ACHN (cell line): ENCODE results near the gene EHBP1.
"Not testable (repeated sequence)": the region's sequence is repeated elsewhere in the genome, so short reads cannot be mapped to it uniquely, and the experiment has no call there.

ENCODE experiments used
- DNase-seq: peaks from one replicate; pipeline ENCODE4 v3.0.0-alpha.2; 2015
- in situ Hi-C: cut with HindIII; loops from 2 replicates; pipeline ENCODE4 v1.10.0; 2017; ENCODE audit warnings: low sequenced_read_pairs, low pct_ligation_motif_present, low pct_unique_long_range_greater_than_20kb

The EHBP1 gene

GRCh38 chr2:62727259-62727867 is 21.9 kb downstream of the EHBP1 start:
- no peak for DNase-seq
- in situ Hi-C loops: no loop called here

GRCh38 chr2:62727876-62728566 is 22.5 kb downstream of the EHBP1 start:
- no peak for DNase-seq
- in situ Hi-C loops: no loop called here

DNA sequence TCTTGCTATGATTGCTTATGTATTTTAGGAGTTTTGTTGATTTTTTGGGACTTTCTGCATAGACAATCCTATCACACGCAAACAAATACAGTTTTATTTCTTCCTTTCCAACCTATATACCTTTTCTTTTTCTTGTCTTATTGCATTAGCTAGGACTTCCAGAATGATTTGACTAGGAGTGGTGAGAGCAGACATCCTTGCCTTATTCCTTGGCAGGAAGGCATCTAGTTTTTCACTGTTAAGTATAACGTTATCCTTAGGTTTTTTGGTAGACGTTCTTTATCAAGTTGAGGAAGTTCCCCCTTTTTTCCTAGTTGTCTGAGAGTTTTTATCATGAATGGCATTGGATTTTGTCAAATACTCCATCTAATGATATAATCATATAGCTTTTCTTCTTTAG is 25.8 kb downstream of the EHBP1 start:
- in situ Hi-C loops: no loop called here

GRCh38 chr2:62732262-62732777 is 26.8 kb downstream of the EHBP1 start:
- in situ Hi-C loops: no loop called here
- no peak for DNase-seq

More for the DNA sequence above, 25.8 kb downstream of the EHBP1 start:
- no peak for DNase-seq

- in situ Hi-C loops: no loop called here
- no peak for DNase-seq
Observed at GRCh38 chr2:62733546-62733945, 28.0 kb downstream of the EHBP1 start.

GRCh38 chr2:62736899-62737559 is 31.5 kb downstream of the EHBP1 start:
- DNase-seq: no peak

GRCh38 chr2:62738981-62739936 is 33.7 kb downstream of the EHBP1 start:
- no peak for DNase-seq
- in situ Hi-C loops: no loop called here

More at GRCh38 chr2:62736899-62737559, 31.5 kb downstream of the EHBP1 start:
- in situ Hi-C loops: no loop called here

- no peak for DNase-seq
- in situ Hi-C loops: no loop called here
Observed at GRCh38 chr2:62740221-62740620, 34.7 kb downstream of the EHBP1 start.

GRCh38 chr2:62741127-62741526 is 35.6 kb downstream of the EHBP1 start:
- in situ Hi-C loops: no loop called here
- no peak for DNase-seq

GRCh38 chr2:62741954-62742722 is 36.6 kb downstream of the EHBP1 start:
- no peak for DNase-seq
- in situ Hi-C loops: no loop called here

DNA sequence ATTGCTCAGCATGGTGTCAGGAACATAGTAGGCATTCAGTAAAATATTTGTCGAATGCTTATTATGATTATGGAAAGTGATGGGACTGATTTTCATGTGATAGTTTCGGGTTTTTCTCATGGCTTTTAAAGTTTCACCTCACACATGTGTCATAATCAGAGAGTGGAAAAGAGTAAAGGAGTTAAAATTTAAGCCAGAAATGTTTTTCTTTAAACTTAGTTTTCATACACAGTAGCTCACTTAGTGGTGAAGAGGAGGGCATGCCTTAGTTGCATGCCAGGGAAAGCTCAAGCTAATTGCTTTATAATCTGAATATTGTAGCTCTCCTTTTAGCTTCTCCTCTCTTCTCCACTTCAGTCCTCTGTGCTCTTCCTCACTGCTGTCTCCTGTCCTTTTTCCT is 38.0 kb downstream of the EHBP1 start:
- no peak for DNase-seq
- in situ Hi-C loops: no loop called here

GRCh38 chr2:62744603-62745002 is 39.1 kb downstream of the EHBP1 start:
- DNase-seq: no peak
- in situ Hi-C loops: no loop called here

GRCh38 chr2:62745891-62746481 is 40.5 kb downstream of the EHBP1 start:
- in situ Hi-C loops: no loop called here
- no peak for DNase-seq

GRCh38 chr2:62747169-62747568 is 41.7 kb downstream of the EHBP1 start:
- in situ Hi-C loops: no loop called here
- DNase-seq: no peak

DNA sequence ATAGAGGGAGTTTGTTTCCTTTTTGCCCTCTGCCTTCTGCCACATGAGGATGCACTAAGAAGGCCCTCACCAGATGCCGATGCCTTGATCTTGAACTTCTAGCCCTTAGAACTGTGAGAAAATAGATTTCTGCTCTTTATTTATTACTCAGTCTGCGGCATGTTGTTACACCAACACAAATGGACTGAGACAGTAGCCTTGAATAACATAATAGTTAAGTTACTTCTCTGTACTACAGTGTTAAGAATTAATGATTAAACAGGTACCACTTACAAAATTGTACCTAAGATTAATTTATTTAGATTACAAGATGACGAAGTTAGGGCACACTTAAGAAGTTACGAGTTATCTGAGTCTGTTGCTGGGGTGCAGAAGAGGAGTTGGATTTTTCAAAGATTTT is 42.4 kb downstream of the EHBP1 start:
- in situ Hi-C loops: no loop called here
- DNase-seq: no peak

- DNase-seq, in situ Hi-C loops: not testable (repeated sequence)
Observed at GRCh38 chr2:62749111-62749510, 43.6 kb downstream of the EHBP1 start.

- in situ Hi-C loops: loop anchor here (25.0 kb wide), 1 partner anchor 295 kb away; no protein-coding TSS in a partner anchor
- no peak for DNase-seq
Observed at GRCh38 chr2:62757029-62757428, 51.5 kb downstream of the EHBP1 start.
